Coronary artery (tissue), 2 donors: ENCODE measurements around the gene TBX1.

Experiments used
- DNase-seq: peaks from one replicate; pipeline ENCODE4 v3.0.0-alpha.2; 2017; ENCODE audit warnings: low spot score
- H3K27ac ChIP-seq, 2 donors: fragments of 200-600 bp; sonication (generic); one replicate each; pipeline ENCODE4 v1.5.1; 2016 to 2019
- H3K4me3 ChIP-seq: fragments of 200-600 bp; sonication (generic); 2 replicates; pipeline ENCODE4 v1.5.1; 2016; ENCODE audit warnings: mild to moderate bottlenecking, moderate library complexity
- TF ChIP-seq, protein P1 (sequence below): fragments of 200-600 bp; sonication (generic); IDR thresholded peaks from one replicate; pipeline ENCODE4 v1.5.1; 2019; ENCODE audit warnings: antibody characterized with exemption

The TBX1 gene

GRCh38 chr22:19728836-19729235 is 31.7 kb upstream of the TBX1 start:
- no peak for DNase-seq
- no peak overlapping the region for H3K27ac ChIP-seq
- TF ChIP-seq, protein P1, sequence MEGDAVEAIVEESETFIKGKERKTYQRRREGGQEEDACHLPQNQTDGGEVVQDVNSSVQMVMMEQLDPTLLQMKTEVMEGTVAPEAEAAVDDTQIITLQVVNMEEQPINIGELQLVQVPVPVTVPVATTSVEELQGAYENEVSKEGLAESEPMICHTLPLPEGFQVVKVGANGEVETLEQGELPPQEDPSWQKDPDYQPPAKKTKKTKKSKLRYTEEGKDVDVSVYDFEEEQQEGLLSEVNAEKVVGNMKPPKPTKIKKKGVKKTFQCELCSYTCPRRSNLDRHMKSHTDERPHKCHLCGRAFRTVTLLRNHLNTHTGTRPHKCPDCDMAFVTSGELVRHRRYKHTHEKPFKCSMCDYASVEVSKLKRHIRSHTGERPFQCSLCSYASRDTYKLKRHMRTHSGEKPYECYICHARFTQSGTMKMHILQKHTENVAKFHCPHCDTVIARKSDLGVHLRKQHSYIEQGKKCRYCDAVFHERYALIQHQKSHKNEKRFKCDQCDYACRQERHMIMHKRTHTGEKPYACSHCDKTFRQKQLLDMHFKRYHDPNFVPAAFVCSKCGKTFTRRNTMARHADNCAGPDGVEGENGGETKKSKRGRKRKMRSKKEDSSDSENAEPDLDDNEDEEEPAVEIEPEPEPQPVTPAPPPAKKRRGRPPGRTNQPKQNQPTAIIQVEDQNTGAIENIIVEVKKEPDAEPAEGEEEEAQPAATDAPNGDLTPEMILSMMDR: no peak
- no peak overlapping the region for H3K4me3 ChIP-seq

DNA sequence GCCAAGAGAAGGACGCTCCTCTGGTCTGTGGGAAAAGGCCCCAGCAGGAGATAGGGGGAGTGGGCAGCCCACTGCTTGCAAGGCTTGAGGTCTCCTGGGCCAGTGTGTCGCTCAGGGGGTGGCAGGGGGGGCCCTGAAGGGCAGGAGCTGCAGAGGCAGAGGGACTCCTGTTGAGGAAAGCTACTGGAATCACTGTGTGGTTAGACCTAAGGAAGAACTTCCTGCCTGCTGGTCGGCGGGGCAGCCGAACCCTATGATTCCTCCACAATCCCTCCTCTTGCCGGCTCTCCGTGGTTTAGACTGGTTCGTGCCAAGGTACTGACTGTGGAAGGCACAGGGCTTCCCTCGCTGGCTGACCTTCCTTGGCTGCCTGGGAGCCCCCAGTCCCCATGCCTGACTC is 31.1 kb upstream of the TBX1 start:
- TF ChIP-seq, protein P1: no peak
- DNase-seq: no peak
- no peak overlapping the region for H3K4me3 ChIP-seq
- no peak overlapping the region for H3K27ac ChIP-seq

DNA sequence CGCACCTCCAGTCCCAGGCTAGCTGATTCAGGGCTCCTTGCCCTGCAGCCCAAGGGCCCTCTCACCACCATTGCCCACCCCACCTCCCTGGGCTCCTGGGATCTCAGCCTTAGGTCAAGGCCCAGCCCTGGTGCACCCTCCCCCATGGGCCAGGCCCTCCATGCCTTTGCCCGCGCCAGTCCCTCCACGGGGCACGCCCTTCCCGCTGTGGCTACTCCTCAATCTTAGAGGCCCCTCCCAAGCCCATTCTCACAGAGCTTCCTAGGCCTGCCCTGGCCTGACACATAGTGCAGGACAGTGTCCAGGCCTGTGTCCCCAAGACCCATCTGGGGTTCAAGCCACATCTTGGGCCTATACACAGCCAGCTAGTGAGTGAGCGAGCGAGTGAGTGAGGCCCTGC is 30.4 kb upstream of the TBX1 start:
- DNase-seq: no peak
- TF ChIP-seq, protein P1: no peak
- Histone ChIP-seq H3K27ac (peak overlapping the region in 1 of 2 donors; percentile 31), H3K4me3 (peak overlapping the region; percentile 69)

GRCh38 chr22:19730655-19731360 is 29.8 kb upstream of the TBX1 start:
- H3K4me3 ChIP-seq: peak overlapping the region; percentile 69
- H3K27ac ChIP-seq: peak overlapping the region in 1 of 2 donors; percentile 31
- TF ChIP-seq, protein P1: peak; percentile 95
- peak; percentile 89 for DNase-seq

- H3K4me3 ChIP-seq: no peak overlapping the region
- TF ChIP-seq, protein P1: no peak
- no peak overlapping the region for H3K27ac ChIP-seq
- DNase-seq: no peak
These were observed 29.0 kb upstream of the TBX1 start for GRCh38 chr22:19731361-19732135.

GRCh38 chr22:19732403-19733113 is 28.0 kb upstream of the TBX1 start:
- TF ChIP-seq, protein P1: no peak
- no peak for DNase-seq
- H3K4me3 ChIP-seq: no peak overlapping the region
- no peak overlapping the region for H3K27ac ChIP-seq
